ENCODE data around the gene NPAS3.

NPAS3 gene

GRCh38 chr14:33435911-33436689 lies 497.4 kb downstream of the NPAS3 start:
- DNase-seq (ENCODE audit: low read depth, low spot score) = no peak

GRCh38 chr14:33441633-33442032 lies 503.0 kb downstream of the NPAS3 start:
- no peak for DNase-seq (ENCODE audit: low read depth, low spot score)

GRCh38 chr14:33444136-33444535 lies 505.5 kb downstream of the NPAS3 start:
- no peak for DNase-seq (ENCODE audit: low read depth, low spot score)

- no peak for DNase-seq (ENCODE audit: low read depth, low spot score)
These were observed 510.6 kb downstream of the NPAS3 start for GRCh38 chr14:33449268-33449667.

- DNase-seq (ENCODE audit: low read depth, low spot score) = no peak
These were observed 511.2 kb downstream of the NPAS3 start for GRCh38 chr14:33449703-33450395.

GRCh38 chr14:33450416-33450815 lies 511.7 kb downstream of the NPAS3 start:
- DNase-seq (ENCODE audit: low read depth, low spot score) = no peak

GRCh38 chr14:33451211-33451610 lies 512.5 kb downstream of the NPAS3 start:
- DNase-seq (ENCODE audit: low read depth, low spot score) = no peak

GRCh38 chr14:33452995-33453394 lies 514.3 kb downstream of the NPAS3 start:
- no peak for DNase-seq (ENCODE audit: low read depth, low spot score)

- DNase-seq (ENCODE audit: low read depth, low spot score) = no peak
These were observed 515.4 kb downstream of the NPAS3 start for GRCh38 chr14:33454022-33454595.

GRCh38 chr14:33454707-33455106 lies 516.0 kb downstream of the NPAS3 start:
- no peak for DNase-seq (ENCODE audit: low read depth, low spot score)

- DNase-seq (ENCODE audit: low read depth, low spot score) = no peak
These were observed 517.1 kb downstream of the NPAS3 start for GRCh38 chr14:33455654-33456345.

- no peak for DNase-seq (ENCODE audit: low read depth, low spot score)
These were observed 518.3 kb downstream of the NPAS3 start for GRCh38 chr14:33457021-33457420.

- no peak for DNase-seq (ENCODE audit: low read depth, low spot score)
These were observed 518.9 kb downstream of the NPAS3 start for GRCh38 chr14:33457617-33458016.

- no peak for DNase-seq (ENCODE audit: low read depth, low spot score)
These were observed 521.5 kb downstream of the NPAS3 start for GRCh38 chr14:33460164-33460563.

- no peak for DNase-seq (ENCODE audit: low read depth, low spot score)
These were observed 522.4 kb downstream of the NPAS3 start for GRCh38 chr14:33461036-33461435.

- no peak for DNase-seq (ENCODE audit: low read depth, low spot score)
These were observed 525.1 kb downstream of the NPAS3 start for GRCh38 chr14:33463731-33464130.

- DNase-seq (ENCODE audit: low read depth, low spot score) = no peak
These were observed 525.7 kb downstream of the NPAS3 start for GRCh38 chr14:33464254-33464962.

- DNase-seq (ENCODE audit: low read depth, low spot score) = no peak
These were observed 527.4 kb downstream of the NPAS3 start for GRCh38 chr14:33465846-33466700.

GRCh38 chr14:33467971-33468370 lies 529.3 kb downstream of the NPAS3 start:
- no peak for DNase-seq (ENCODE audit: low read depth, low spot score)

GRCh38 chr14:33469898-33470297 lies 531.2 kb downstream of the NPAS3 start:
- DNase-seq (ENCODE audit: low read depth, low spot score) = no peak

GRCh38 chr14:33471776-33472175 lies 533.1 kb downstream of the NPAS3 start:
- no peak for DNase-seq (ENCODE audit: low read depth, low spot score)

Data from brain pericyte (primary cell).